ENCODE measurements around the gene FSTL1.

Gene FSTL1

DNA sequence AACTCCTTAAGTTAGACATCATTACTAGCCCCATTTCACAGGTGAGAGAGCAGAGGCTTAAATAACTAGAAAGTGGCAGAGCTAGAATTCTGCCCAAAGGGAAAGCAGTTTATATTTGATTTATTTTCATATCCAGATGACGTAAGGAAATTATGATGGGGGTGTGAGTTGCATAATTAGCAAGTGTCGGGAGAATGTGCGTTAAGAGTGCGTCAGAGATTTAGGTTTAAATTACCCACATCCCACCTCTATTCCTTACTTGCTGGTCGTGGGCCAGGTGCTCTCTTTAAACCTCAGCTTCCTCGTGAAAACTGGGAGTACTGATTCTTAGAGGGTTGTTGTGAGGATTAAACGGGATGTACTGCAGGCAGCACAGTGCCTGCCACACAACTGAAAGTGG is 32.3 kb downstream of the FSTL1 start:
- H3K36me3 ChIP-seq (ENCODE audit: control insufficient read depth in 2 of 2, insufficient read depth in 2 of 2, low read length in 2 of 2), result peaks cover 0 to 4% of the 10 kb centered on the region in 2 donors
- H3K27me3 ChIP-seq (ENCODE audit: control insufficient read depth in 1 of 2, insufficient read depth in 2 of 2, low read length in 2 of 2), result no peaks in the 10 kb centered on the region
- H3K4me3 ChIP-seq (ENCODE audit: low read length in 2 of 2), result no peak overlapping the region
- peak overlapping the region; percentile 86 for H3K27ac ChIP-seq (ENCODE audit: low read length)
- no peaks in the 10 kb centered on the region for H3K9me3 ChIP-seq (ENCODE audit: control insufficient read depth in 2 of 2, low read length in 2 of 2)
- H3K4me1 ChIP-seq (ENCODE audit: control insufficient read depth, insufficient read depth, low read length), result peaks cover 52% of the 10 kb centered on the region
- H3K9ac ChIP-seq (ENCODE audit: low read length in 2 of 2), result peak overlapping the region in 1 of 2 donors; percentile 29

DNA sequence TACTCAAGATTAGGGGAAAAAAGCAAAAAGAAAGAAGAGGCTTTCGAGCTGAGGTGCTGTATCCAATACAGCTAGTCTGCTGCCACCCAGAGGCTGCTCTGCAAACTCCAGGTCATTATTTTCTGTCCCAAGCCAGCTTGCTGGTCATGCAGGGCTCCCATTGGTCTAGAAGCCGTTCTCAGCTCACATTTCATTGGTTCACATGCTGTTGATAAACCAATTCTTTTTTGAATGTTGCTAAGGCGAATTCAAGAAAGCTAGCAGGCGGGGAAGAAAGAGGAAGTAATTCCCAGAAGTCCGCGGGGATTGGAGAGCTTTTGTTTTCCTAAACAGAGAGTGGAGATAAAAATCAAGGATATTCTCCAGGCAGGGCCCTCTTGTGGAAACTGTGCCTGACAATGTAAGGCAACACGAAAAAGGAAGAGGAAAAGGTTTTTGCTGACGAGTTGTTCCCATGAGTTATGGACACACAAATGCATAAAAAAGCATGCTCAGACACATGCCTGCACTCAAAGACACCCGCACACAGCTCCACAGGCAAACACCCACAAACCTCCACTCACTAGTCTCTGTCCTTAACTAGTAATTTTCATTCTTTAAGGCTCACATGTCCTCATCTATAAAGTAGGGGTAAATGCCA is 33.4 kb downstream of the FSTL1 start:
- Histone ChIP-seq H3K9me3 (ENCODE audit: control insufficient read depth in 2 of 2, low read length in 2 of 2) (no peaks in the 10 kb centered on the region), H3K27me3 (ENCODE audit: control insufficient read depth in 1 of 2, insufficient read depth in 2 of 2, low read length in 2 of 2) (no peaks in the 10 kb centered on the region), H3K4me1 (ENCODE audit: control insufficient read depth, insufficient read depth, low read length) (peaks cover 51% of the 10 kb centered on the region), H3K27ac (ENCODE audit: low read length) (peak overlapping the region; percentile 86), H3K36me3 (ENCODE audit: control insufficient read depth in 2 of 2, insufficient read depth in 2 of 2, low read length in 2 of 2) (peaks cover 4 to 7% of the 10 kb centered on the region in 2 donors), H3K4me3 (ENCODE audit: low read length in 2 of 2) (peak overlapping the region; percentile 54 to 66), H3K9ac (ENCODE audit: low read length in 2 of 2) (peak overlapping the region; percentile 56 to 58)

DNA sequence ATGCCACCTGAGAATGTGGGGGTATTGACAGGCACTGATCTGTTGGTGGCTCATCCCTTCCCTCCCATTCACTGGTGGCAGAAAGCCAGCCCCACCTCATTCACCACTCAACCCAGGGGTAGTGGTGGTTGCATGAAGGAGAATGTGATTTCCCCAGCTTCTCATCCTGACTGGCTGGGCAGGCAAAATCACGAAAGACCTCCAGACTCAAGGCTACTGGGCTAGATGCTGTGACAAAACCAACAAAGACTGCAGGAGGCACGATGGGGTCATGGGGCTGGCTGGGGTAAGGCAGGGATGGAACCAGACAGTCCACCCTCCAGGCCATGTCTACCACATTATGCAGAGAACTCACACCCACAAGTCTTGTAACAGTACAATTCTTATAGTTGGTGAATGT is 33.9 kb downstream of the FSTL1 start:
- Histone ChIP-seq H3K4me1 (ENCODE audit: control insufficient read depth, insufficient read depth, low read length) (peaks cover 53% of the 10 kb centered on the region), H3K9ac (ENCODE audit: low read length in 2 of 2) (peak overlapping the region in 1 of 2 donors; percentile 29), H3K27me3 (ENCODE audit: control insufficient read depth in 1 of 2, insufficient read depth in 2 of 2, low read length in 2 of 2) (no peaks in the 10 kb centered on the region), H3K4me3 (ENCODE audit: low read length in 2 of 2) (peak overlapping the region; percentile 17 to 52), H3K27ac (ENCODE audit: low read length) (peak overlapping the region; percentile 86), H3K36me3 (ENCODE audit: control insufficient read depth in 2 of 2, insufficient read depth in 2 of 2, low read length in 2 of 2) (peaks cover 9 to 11% of the 10 kb centered on the region in 2 donors), H3K9me3 (ENCODE audit: control insufficient read depth in 2 of 2, low read length in 2 of 2) (no peaks in the 10 kb centered on the region)

DNA sequence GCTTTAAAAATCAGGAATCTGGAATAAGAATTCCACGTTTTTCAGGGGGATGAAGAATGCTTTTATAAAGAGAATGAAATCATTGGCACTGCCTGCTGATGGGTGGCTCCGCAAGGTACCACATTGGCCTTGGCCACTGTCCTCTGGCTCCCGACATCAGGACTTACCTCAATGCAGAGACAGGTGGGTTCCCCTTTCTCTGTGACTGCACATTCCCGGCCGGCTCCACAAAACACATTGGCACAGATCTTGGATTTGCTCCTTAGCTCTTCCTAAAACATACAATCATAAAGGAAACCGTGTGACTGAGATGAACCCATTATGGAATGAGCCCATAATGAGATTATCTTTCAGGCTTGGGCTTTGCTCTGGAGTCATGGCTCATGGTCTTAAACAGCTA is 35.0 kb downstream of the FSTL1 start:
- Histone ChIP-seq H3K9ac (ENCODE audit: low read length in 2 of 2) (no peak overlapping the region), H3K27me3 (ENCODE audit: control insufficient read depth in 1 of 2, insufficient read depth in 2 of 2, low read length in 2 of 2) (no peaks in the 10 kb centered on the region), H3K4me1 (ENCODE audit: control insufficient read depth, insufficient read depth, low read length) (peaks cover 46% of the 10 kb centered on the region), H3K9me3 (ENCODE audit: control insufficient read depth in 2 of 2, low read length in 2 of 2) (no peaks in the 10 kb centered on the region), H3K36me3 (ENCODE audit: control insufficient read depth in 2 of 2, insufficient read depth in 2 of 2, low read length in 2 of 2) (peaks cover 20 to 22% of the 10 kb centered on the region in 2 donors), H3K27ac (ENCODE audit: low read length) (no peak overlapping the region), H3K4me3 (ENCODE audit: low read length in 2 of 2) (no peak overlapping the region)

DNA sequence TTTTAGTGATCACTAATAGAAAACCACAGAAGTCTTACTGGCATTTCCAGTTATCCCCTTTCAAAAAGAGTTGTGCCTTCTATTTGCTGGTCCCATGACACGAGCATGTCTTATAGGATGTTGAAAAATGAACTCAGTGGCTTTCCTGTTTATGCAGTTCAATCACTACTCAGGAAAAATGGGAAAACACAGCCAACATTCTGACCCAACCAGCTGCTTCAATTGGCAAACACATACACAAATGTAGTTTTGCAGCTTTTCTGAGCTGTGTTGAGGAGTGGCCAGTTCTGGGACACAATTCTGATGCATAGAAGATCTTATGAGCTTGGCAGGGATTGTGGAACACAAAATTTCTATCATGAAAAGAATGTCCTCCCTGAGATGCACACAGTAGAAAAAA is 40.3 kb downstream of the FSTL1 start:
- H3K9ac ChIP-seq (ENCODE audit: low read length in 2 of 2), result no peak overlapping the region
- H3K9me3 ChIP-seq (ENCODE audit: control insufficient read depth in 2 of 2, low read length in 2 of 2), result no peaks in the 10 kb centered on the region
- peaks cover 8% of the 10 kb centered on the region for H3K4me1 ChIP-seq (ENCODE audit: control insufficient read depth, insufficient read depth, low read length)
- H3K4me3 ChIP-seq (ENCODE audit: low read length in 2 of 2), result no peak overlapping the region
- no peaks in the 10 kb centered on the region for H3K27me3 ChIP-seq (ENCODE audit: control insufficient read depth in 1 of 2, insufficient read depth in 2 of 2, low read length in 2 of 2)
- peaks cover 70 to 74% of the 10 kb centered on the region in 2 donors for H3K36me3 ChIP-seq (ENCODE audit: control insufficient read depth in 2 of 2, insufficient read depth in 2 of 2, low read length in 2 of 2)
- no peak overlapping the region for H3K27ac ChIP-seq (ENCODE audit: low read length)

DNA sequence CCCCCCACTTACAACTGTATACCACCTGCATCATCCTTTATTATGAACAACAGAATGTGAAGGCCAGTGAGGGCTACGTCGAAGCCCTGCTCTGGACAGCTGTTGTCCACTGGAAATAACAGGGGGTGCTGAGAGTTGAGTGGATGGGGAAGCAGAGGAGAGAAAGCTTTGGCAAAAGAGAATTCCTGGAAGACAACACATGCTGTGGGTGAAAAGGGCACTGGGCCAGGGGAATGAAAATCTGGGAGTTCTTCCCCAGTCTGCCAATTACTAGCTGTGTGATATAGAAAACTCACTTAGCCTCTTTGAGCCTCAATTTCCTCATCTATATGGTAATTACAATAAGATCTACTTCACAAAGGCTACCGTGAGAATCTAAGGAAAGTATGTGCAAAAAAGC is 40.7 kb downstream of the FSTL1 start:
- no peak overlapping the region for H3K9ac ChIP-seq (ENCODE audit: low read length in 2 of 2)
- no peaks in the 10 kb centered on the region for H3K9me3 ChIP-seq (ENCODE audit: control insufficient read depth in 2 of 2, low read length in 2 of 2)
- no peaks in the 10 kb centered on the region for H3K27me3 ChIP-seq (ENCODE audit: control insufficient read depth in 1 of 2, insufficient read depth in 2 of 2, low read length in 2 of 2)
- peaks cover 8% of the 10 kb centered on the region for H3K4me1 ChIP-seq (ENCODE audit: control insufficient read depth, insufficient read depth, low read length)
- H3K36me3 ChIP-seq (ENCODE audit: control insufficient read depth in 2 of 2, insufficient read depth in 2 of 2, low read length in 2 of 2), result peaks cover 74 to 78% of the 10 kb centered on the region in 2 donors
- H3K4me3 ChIP-seq (ENCODE audit: low read length in 2 of 2), result no peak overlapping the region
- H3K27ac ChIP-seq (ENCODE audit: low read length), result no peak overlapping the region

DNA sequence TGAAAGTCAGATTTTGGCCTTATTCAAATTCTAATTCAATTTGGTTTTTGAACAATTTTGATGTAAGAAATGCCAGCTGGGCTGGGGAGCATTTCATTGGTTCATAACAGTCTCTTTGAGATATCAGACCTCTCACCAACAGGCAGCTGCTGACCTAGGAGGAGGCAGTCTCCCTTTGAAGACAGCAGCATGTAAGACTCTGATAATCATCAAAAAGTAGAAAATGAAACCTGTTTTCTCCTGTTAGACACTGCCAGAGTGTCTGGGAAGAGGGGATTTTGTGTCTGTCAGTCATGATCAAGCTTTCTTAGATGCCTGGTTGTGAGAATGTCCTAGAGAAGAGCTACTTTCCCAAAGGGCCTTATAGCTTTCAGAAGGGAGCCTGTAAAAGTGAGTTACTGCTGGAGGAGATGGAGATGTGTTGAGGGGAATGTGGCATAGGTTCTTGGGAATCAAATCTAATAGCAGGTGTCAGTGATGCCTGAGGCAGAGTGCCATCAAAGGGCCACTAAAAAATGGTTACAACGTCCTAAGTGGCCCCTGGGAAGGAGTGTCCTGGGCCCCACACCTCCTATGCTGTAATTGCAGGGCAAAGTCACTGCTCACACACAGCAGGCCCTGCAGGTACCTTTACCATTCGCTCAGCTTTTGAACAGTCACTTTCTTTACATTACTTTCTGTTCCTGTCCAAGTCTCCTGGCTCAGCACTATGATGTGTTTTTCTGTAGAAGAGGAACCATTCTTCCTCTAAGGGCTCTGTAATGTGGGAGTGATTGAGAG is 43.1 kb downstream of the FSTL1 start:
- no peaks in the 10 kb centered on the region for H3K27me3 ChIP-seq (ENCODE audit: control insufficient read depth in 1 of 2, insufficient read depth in 2 of 2, low read length in 2 of 2)
- H3K9ac ChIP-seq (ENCODE audit: low read length in 2 of 2), result no peak overlapping the region
- H3K4me1 ChIP-seq (ENCODE audit: control insufficient read depth, insufficient read depth, low read length), result peaks cover 4% of the 10 kb centered on the region
- no peak overlapping the region for H3K4me3 ChIP-seq (ENCODE audit: low read length in 2 of 2)
- no peaks in the 10 kb centered on the region for H3K9me3 ChIP-seq (ENCODE audit: control insufficient read depth in 2 of 2, low read length in 2 of 2)
- peak overlapping the region; percentile 11 for H3K27ac ChIP-seq (ENCODE audit: low read length)
- H3K36me3 ChIP-seq (ENCODE audit: control insufficient read depth in 2 of 2, insufficient read depth in 2 of 2, low read length in 2 of 2), result peaks cover 87 to 93% of the 10 kb centered on the region in 2 donors

DNA sequence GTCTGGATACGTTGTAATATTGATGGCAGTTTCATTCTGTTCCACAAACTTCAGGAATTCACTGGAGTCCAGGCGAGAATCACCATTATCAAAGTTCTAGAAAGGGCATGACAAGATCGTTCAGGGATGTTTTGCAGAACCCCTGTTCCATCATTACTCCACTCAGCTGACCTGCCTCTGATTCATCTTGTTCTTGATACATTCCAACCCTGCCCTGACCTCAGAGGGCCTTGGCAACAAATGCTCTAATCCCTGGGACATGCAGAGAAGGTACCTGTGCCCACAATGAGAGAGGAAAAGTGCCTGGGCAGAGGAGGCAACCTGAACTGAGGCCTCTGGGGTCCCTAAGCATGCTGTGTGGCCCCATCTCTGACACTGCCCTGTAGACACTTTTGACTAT is 45.9 kb downstream of the FSTL1 start:
- H3K4me1 ChIP-seq (ENCODE audit: control insufficient read depth, insufficient read depth, low read length), result no peaks in the 10 kb centered on the region
- no peaks in the 10 kb centered on the region for H3K9me3 ChIP-seq (ENCODE audit: control insufficient read depth in 2 of 2, low read length in 2 of 2)
- H3K27ac ChIP-seq (ENCODE audit: low read length), result peak overlapping the region; percentile 3
- H3K36me3 ChIP-seq (ENCODE audit: control insufficient read depth in 2 of 2, insufficient read depth in 2 of 2, low read length in 2 of 2), result peaks cover 87 to 93% of the 10 kb centered on the region in 2 donors
- H3K9ac ChIP-seq (ENCODE audit: low read length in 2 of 2), result no peak overlapping the region
- no peak overlapping the region for H3K4me3 ChIP-seq (ENCODE audit: low read length in 2 of 2)
- no peaks in the 10 kb centered on the region for H3K27me3 ChIP-seq (ENCODE audit: control insufficient read depth in 1 of 2, insufficient read depth in 2 of 2, low read length in 2 of 2)

DNA sequence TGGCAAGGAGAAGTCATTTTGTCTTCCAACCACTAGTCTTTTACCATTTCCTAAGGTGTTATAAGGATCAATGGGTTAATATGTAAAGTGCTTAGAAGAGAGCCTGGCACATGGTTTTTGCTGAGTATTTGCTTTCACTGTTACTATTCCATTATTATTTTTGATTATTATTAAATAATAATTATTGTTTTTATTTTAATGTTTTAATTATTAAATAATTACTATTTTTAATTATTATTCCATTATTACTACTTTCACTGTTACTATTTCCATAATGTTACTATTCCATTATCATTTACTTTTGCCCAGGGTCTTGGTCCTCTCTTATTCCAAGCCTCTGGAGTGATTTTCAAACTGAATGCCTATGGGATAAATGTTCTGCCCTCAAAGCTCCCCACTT is 48.5 kb downstream of the FSTL1 start:
- Histone ChIP-seq H3K27ac (ENCODE audit: low read length) (no peak overlapping the region), H3K9me3 (ENCODE audit: control insufficient read depth in 2 of 2, low read length in 2 of 2) (no peaks in the 10 kb centered on the region), H3K27me3 (ENCODE audit: control insufficient read depth in 1 of 2, insufficient read depth in 2 of 2, low read length in 2 of 2) (no peaks in the 10 kb centered on the region), H3K9ac (ENCODE audit: low read length in 2 of 2) (no peak overlapping the region), H3K4me3 (ENCODE audit: low read length in 2 of 2) (no peak overlapping the region), H3K36me3 (ENCODE audit: control insufficient read depth in 2 of 2, insufficient read depth in 2 of 2, low read length in 2 of 2) (peaks cover 86 to 93% of the 10 kb centered on the region in 2 donors), H3K4me1 (ENCODE audit: control insufficient read depth, insufficient read depth, low read length) (no peaks in the 10 kb centered on the region)

DNA sequence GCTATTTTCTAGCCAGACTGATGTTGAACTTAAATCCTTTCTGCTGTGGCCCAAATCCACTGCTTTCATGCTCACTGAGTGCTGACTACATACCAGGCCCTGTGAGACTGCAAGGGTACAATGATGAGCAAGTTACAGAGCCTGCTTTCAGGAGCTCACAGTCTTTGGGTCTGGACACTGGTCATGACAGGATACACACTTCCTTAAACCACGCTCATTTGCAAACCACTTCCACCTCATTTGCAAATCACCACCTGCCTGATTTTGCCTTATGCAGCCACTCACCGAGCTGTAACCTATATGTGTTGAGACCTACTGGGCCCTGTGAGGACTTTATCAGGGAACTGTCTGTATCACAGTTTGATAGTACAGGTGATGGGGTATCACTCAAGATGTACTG is 51.4 kb downstream of the FSTL1 start:
- H3K4me3 ChIP-seq (ENCODE audit: low read length in 2 of 2), result no peak overlapping the region
- peak overlapping the region; percentile 24 for H3K27ac ChIP-seq (ENCODE audit: low read length)
- no peaks in the 10 kb centered on the region for H3K27me3 ChIP-seq (ENCODE audit: control insufficient read depth in 1 of 2, insufficient read depth in 2 of 2, low read length in 2 of 2)
- H3K9me3 ChIP-seq (ENCODE audit: control insufficient read depth in 2 of 2, low read length in 2 of 2), result no peaks in the 10 kb centered on the region
- H3K36me3 ChIP-seq (ENCODE audit: control insufficient read depth in 2 of 2, insufficient read depth in 2 of 2, low read length in 2 of 2), result peaks cover 84 to 89% of the 10 kb centered on the region in 2 donors
- H3K9ac ChIP-seq (ENCODE audit: low read length in 2 of 2), result no peak overlapping the region
- H3K4me1 ChIP-seq (ENCODE audit: control insufficient read depth, insufficient read depth, low read length), result no peaks in the 10 kb centered on the region

DNA sequence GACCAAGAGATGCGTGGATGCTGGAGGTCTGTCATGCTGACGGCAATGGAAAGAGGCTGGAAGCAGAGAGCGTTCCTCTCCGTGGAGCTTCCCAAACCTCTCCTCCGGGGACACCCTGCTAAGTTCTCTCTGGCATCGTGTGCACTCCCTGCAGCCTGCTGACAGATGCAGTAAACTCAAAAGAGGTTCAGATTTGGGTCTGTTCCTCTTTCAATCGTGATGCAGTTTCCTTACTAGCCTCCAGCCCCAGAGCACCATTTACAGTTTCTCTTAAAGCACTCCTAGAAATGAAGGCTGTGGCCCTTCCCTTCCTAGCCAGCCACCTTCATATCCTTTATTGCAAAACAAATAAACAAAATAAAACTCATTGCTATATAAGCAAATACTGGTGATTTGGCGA is 54.3 kb downstream of the FSTL1 start:
- H3K4me3 ChIP-seq (ENCODE audit: low read length in 2 of 2), result no peak overlapping the region
- H3K4me1 ChIP-seq (ENCODE audit: control insufficient read depth, insufficient read depth, low read length), result no peaks in the 10 kb centered on the region
- no peak overlapping the region for H3K27ac ChIP-seq (ENCODE audit: low read length)
- no peaks in the 10 kb centered on the region for H3K9me3 ChIP-seq (ENCODE audit: control insufficient read depth in 2 of 2, low read length in 2 of 2)
- no peaks in the 10 kb centered on the region for H3K27me3 ChIP-seq (ENCODE audit: control insufficient read depth in 1 of 2, insufficient read depth in 2 of 2, low read length in 2 of 2)
- H3K9ac ChIP-seq (ENCODE audit: low read length in 2 of 2), result no peak overlapping the region
- H3K36me3 ChIP-seq (ENCODE audit: control insufficient read depth in 2 of 2, insufficient read depth in 2 of 2, low read length in 2 of 2), result peaks cover 65 to 70% of the 10 kb centered on the region in 2 donors
